ENCODE data around the gene CDC5L.

The CDC5L gene

DNA sequence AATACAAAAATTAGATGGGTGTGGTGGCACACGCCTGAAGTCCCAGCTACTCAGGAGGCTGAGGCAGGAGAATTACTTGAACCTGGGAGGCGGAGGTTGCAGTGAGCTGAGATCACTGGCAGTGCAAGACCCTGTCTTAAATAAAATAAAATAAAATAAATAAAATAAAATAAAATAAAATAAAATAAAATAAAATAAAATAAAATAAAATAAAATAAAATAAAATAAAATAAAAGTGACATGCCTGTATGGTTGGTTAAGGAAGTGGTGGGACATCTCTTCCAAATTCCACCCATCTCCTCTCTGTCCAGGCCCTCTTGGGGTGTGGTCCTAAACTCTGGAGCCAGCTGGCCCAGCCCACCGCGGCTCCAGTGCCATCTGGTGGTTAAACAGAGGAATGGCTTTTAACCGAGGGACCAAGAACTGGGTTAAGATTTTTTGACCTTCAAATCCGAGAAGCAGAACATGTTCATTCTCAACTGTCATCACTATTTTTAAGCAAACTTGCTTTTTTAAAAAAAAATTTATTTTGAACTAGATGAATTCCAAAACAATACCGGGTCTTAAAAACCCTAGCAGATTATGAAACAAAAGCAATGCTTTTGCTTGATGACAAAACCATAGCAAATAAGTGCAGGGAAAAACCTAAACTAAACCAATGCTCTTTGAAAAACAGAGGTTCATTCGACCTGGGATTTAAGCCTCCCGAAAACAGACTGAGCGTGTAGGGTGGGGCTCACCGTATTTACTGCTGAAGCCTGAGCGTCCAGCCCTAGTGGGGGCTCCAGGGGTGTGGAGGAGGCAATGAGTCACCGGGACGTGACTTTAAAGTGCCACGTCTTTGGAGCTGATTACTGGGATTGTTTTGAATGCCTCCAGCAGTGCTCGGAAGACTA, 68.8 kb downstream of the CDC5L start:
- peak; percentile 10 for DNase-seq

DNA sequence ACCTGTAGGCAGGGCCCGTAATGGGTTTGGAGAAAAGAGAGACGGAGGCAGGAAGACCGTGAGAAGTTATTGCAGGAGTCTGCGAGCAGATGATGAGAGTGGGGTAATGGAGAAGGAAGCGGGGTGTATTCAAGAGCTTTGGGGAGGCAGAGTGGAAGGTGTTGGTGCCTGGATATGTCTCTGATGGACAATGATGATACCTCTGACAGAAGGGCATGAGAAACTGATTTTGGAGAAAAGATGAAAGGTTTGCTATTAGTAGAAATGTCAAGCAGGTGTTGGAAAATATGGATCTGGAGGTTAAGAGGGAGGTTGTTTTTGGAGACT, 69.4 kb downstream of the CDC5L start:
- DNase-seq: no peak

DNA sequence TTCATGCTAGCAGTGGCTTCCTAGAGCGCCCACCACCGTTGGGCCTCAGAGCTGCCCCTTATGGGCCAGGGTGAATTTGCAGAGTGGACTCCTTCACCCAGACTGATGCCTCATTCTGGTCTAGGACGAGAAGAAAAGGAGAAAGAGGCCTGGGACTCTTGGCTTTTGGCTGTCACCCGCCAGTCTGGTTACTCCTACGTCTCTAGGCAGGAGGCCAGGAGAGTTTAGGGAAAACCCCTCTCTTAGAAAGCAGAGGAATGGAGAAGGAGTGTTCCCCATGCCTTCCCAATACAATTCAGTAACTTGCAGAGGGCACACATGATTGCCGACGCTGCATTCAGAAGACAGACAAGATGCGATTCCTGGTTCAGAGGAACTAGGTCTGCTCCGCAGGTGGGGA, 70.1 kb downstream of the CDC5L start:
- DNase-seq: no peak

DNA sequence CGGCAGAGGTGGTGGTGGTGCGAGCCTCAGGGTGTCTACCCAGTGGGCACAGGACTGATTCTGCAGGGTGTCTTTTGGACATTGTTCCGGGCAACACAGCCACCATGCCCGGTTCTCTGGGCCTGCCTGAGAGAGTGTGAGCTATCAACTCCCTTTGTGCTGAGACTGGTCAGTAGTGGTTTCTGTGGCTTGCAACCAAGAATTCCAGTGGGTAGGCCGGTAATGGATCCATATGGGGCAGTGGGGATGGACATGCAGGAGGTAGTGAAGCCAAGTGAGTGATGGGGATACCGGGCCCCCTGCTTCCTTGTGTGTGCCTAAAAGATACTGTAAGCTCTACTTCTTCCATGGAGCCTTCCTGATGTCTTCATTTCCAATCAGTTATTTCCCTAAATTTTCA, 71.0 kb downstream of the CDC5L start:
- DNase-seq: no peak

DNA sequence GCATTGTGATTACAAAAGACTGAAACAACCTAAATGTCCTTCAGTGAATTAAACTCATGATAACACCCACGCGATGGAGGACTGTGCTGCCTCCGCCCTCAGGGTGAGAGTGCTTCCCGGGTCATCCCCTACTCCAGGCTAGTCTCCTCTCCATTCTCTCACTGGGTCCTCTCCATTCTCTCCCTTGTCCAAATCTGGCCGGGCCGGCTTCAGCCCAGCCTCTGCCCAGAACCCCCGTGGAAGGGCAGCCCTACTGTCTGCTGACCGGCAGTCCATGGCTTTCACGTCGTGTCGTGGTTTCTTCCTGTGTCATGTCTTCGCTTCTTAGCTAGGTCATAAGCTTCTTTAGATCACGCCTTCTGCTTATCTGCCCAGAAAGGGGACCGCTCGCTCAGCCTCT, 74.8 kb downstream of the CDC5L start:
- no peak for DNase-seq

DNA sequence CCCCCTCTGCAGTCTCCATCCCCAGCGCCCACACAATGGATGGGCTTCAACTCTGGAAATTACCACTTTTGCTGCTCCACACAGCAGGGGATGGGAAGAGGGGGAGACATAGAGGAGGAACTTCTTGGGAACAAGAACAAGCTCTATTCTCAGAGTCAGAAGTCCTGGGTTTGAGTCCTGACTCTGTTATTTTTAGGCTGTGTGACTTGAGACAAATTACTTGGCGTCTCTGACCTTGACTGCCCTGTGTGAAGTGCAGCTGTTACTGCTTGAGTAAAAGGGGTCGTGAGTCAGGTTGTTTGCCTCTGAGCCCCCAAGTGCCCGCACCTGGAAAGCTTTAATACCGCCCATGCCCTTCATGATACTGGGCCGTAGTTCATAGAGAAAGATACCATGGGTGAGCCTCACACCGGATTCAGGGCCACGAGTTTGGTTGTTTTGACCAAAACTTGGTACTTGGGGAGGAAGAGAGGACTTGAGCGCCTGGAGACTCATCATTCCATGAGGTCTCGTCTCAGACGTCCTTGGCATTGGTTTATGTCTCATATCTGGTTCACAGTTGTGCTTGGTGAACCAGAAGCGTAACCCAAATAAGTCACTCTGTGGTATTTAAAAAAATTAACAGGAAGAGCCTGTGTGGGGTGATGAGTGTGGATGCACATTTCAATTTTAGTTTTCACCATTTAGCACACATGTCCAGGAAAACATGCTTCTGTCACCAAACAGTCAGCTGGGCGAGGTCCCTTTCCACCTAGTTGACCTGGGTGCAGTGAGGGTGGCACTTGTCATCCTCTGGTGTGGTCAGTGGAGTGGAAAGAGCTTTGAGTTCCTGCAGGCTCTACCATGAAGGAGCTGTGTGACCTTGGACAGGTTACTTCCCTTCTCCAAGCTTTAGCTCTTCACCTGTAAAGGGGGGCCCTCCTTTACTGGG, 75.6 kb downstream of the CDC5L start:
- no peak for DNase-seq

DNA sequence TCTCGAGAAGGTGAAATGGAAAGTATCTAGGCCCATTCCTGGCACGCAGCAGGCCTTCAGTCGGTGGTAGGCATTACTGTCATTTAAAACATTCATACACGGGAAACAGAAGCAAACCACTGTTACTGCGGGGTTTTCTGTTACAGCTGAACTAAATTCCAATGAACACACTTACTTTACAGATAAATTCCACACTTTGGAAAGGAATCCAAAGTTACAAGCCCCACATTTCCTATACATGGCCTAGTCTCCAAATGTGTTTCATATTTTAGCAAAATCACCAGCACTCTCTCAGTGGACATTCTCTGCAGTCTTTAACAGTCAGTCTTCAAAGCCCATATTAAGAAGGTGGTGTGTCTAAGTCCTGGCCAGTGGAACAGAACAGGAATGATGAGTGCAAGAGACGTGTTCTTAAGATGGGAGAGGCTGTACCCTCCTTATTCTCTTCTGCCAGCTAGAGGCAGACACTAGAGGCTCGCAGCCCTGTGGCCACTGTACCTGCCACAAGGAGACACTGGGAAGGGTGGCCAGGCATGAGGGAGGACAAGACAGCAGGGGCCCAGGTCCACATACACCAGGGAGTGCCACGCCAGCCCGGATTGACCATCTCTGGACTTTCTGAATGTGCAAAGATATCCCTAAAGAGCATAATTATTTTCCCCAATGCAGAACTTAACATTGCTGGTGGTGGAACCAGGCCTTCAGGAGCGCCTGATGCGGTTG, 76.4 kb downstream of the CDC5L start:
- no peak for DNase-seq

DNA sequence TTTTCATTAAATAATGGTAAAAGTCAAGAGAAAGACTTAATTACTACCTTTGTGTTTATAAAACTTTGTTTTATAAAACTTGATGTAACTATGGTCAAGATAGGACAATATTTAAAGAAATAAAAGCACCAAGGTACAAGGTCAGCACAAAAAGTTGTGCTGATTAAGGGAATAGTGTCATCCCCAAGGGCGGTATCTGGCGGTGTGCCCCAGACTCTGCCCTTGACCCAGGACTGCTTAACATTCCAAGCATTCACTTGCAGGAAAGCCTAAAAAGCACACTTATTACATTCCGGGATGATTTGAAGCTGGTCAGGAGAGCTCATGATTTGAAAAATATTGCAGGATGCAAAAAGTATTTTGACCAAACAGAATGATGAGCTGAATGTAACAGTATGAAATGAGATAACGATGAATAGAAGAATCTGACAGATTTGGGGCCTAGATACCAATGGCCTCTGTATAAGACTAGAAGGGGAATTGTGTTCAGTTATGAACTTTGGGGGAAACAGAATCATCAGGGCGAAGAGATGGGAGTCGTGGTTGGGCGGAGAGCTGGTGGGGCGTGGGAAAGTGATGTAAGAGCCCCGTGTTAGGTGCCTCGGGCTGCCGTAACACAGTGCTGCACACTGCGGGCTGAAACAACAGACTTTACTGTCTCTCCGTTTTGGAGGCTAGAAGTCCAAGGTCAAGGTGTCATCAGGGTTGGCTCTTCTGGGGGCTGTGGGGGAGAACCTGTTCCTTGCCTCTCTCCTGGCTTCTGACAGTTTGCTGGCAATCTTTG, 77.2 kb downstream of the CDC5L start:
- DNase-seq: no peak

DNA sequence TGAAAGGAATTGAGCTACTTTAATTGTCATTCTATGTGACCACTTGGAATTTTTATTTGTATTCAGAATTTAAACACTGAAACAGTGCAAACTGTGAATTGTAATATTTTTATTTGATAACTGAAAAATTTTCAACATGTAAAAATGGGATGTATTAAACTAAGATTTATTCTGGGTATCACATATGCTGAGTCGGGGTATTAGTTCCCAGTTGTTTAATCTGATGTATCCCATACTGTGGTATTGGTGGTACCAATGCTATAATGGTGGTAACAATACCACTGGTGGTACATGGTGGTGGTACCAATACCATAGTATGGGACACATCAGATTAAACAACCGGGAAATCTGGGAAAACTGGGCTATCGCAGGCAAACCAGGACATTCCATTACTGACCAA, 79.4 kb downstream of the CDC5L start:
- no peak for DNase-seq

DNA sequence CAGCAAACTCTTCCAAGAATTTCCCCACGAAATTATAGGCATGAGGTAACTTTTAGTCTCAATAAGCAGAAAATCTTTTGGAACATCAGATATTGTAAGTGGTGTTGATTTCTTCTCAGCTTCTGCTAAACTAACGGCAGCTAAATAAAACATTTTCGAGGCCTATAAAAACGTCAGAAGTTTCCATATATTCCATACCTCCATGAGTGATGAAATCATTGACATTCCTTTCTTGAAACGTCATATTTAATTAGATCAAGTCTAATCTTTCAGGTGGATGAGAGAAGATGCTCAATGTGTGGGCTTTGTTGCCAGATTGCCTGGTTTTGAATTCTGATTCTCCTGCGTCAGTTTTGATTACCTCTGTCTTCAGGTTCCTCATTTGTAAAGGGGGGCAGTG, 81.3 kb downstream of the CDC5L start:
- DNase-seq: no peak

DNA sequence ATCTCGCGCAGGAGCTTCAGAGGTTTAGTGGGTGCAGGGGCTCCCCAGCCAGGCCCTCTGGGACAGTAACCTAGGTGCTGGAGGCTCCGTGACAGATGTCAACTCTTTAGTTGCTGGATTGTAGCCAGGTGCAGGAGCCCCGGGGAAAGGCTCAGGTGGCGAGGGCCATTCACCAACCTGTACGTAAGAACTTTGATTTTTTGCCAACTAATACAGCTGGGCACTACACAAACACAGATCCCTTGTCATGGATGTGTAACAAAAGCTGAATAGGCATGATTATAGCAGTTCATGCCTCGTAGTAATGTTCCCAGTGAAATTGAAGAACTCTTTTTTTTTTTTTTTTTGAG, 82.6 kb downstream of the CDC5L start:
- no peak for DNase-seq

DNA sequence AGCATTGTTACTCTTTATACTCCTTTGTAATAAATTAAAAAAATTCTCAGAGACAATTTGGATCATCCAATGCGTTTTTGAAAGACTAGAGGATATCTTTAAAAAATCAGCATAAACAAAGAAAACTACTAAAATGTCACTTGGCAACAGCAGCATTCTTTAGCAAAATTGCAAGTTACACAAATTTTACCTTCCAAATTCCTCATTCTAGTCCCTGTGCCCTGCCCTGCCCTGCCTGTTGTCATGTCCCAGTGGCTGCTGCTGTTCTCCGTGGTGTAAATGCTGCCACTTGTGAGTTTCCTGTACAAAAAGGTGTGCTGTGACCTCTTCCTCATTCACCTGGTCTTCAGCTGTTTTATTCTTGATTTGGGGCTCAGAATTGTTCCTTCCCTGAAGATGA, 83.2 kb downstream of the CDC5L start:
- DNase-seq: no peak

DNA sequence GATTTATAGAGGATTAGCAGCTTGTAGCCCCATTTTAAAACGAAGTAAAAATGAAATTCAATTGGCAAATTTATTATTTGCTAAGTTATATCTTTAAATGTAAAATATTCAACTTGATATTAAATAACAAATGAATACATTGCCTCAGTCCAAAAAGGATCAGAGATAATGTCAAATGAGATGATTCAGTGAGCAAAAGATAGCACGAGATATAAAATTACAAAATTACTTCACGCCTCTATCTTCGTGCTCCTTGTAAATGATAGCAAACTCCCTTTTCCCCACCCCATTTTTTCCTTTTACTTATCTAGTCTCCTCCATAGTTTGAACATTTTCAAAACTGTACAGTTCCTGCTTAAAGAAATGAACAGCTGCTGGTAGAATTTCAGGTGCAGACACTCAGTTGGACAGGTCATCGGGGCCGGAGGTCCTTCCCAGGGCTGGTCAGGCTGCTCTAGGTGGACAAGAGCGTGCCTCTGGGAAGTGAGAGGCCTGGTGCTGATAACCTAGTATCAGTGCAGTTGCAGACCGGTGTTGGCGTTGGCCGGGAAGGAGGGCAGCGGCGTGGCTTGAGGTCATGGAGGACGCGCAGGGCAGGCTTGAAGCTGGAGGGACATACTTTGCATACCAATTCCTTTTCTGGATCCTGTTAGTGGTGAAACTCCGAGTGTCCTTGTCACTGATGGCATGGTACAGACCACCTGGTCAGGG, 83.9 kb downstream of the CDC5L start:
- DNase-seq: no peak

DNA sequence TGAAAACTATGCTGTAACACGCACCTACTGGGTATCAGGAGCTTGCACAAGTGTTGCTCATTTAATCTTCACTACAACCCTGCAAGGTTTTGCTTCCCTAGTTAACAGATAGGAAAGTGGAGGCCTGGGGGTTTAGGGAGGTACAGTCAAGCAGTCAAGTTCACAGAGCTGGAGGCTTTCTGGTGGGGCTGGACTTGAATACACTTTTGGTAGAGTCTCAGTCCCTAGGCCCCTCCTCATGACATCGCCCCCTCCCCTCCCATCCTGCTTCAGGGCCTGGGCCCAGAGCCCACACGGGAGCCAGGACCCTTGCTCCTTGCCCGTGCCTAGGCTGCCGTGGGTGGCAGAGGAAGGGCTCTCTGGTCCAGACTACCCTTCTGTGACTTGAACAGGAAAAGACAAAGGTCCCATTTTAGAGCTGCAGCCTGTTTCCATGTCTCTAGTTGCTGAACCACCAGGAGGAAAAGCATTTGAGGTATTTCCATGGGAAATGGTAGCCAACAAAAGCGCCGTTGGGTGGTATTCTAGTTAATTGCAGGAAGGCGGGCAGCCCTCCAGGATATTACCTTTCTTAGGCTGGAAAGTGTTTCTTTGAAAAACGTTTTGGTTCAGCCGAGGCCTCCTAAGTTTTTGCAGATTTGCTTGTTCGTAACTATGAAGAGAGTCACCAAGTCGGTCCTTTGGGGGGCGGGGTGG, 84.9 kb downstream of the CDC5L start:
- no peak for DNase-seq

DNA sequence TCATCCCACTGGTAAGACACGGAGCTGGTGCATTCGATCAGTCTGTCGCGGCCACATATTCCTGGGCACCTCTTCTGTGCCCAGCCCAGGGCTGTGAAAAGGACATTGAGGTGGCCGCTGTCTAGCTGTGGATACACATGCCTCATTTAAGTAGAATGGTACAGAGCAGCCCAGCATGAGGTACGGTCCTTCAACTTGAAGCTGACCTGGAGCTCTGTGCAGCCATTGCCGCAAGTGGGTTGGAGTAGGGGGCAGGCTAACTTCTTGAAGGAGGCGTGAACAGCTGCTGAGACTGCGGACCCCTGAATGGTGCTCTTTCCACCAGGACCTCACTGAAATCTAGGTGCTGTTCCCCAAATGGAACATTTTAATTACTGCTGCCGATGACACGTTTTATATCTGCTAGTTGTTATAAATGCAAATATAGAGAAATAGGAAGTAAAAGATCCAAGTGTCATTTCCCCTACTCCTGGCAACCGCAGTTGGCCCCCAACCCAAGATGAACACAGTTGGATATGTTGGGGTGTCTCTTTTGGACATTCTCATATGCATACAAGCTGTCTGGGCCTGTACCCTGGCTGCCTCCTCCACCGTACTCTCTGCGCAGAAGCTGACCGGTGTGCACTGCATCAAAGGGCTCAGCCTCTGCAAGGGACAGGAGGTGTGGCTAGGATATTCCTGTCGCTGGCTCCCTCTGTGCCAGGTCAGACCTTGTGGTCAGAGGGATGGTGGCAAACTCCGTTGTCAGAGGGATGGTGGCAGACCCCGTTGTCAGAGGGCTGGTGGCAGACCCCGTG, 86.1 kb downstream of the CDC5L start:
- DNase-seq: no peak

DNA sequence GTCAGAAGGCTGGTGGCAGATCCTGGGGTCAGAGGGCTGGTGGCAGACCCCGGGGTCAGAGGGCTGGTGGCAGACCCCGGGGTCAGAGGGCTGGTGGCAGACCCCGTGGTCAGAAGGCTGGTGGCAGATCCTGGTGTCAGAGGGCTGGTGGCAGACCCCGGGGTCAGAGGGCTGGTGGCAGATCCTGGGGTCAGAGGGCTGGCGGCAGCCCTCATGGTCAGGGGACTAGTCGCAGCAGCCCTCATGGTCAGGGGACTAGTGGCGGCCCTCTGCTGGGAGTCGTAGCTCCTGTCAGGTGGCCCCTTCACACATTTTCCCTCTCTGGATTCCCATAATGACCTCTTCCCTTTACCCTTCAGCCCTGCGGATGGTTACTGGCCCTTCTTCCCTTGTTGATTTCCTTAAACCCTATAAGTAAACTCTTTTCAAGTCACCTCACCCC, 86.7 kb downstream of the CDC5L start:
- no peak for DNase-seq

DNA sequence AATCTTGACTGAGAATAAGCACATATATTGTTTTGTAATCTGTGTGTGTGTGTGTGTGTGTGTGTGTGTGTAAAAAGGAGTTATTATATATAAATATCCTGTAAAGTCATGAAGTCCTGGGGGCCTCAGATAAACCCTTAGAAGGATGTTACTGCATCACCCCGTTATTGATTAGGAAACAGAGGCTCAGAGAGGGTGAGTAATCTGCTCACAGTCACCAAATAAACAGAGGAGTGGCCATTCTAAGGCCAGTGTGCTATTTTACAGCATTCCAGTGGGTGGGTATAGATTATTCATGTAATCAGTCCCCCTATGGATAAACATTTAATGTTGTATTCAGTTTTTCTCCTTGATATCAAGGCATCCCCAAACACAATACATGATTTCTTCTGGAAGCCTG, 87.1 kb downstream of the CDC5L start:
- no peak for DNase-seq

DNA sequence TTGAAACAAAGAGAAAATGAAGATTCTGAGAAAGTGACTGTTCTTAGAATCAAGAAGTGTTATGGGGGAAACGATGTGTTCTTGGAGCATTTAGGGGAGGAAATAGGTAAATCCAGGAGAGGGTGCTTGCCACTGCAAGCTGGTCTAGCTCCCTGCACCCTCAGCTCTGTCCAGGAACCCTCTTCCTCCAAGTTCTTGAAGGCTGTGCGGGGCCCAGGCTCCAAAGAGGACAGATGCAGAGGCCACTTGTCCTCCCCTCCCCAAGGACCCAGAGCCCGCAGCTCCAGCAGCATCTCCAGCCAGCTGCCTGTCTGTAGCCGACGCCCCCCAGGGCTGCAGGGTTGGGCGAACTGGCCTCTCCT, 87.9 kb downstream of the CDC5L start:
- DNase-seq: no peak

DNA sequence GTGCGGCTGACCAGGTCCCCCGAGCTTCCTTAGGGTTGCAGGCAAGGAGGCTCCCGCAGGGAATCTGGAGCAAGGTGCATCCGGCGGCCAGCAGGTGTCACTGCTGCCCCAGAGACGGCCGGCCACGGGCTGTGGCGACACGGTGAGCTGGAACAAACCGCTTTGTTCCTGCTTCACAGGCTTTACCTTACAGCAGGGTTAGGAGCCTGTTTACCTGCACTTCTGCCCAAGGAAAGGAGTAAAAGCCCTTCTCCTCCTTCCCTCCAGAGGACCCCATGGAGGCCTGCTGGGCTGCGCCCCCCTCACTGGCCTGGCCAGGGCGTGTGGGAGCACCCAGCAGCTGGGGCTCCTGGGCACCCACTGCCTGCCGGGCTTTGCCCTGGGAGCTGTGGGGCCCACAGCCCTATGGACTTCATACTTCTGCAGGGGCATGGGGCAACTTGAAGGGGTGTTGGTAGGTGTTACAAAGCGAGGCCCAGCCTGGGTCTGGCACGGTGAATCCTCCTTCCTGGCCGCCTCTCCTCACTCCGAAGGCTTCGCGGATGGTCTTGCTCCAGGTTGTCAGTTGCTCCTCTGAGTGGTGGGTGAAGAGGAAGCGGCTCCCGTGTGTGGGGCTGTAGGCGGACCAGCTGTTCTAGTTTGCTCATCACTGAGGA, 88.4 kb downstream of the CDC5L start:
- peak; percentile 51 for DNase-seq

DNA sequence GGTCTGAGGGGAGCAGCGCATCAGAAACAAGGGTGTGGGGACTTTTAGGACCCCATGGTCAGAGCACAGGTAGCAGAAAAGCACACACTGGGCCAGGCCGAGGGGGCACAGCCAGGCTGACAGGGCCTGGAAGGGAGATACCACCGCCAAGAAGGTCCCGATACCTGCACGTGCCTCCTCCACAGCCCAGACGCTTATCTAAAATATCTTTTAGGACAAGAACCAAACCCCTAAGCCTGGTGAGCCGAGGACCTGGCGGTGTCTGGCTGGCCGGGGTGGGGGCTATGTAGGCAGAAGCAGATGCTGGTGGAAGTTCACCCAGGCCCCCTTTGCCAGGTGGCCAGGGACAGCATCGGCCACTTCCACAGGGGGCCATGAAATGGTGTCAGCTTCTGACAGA, 89.3 kb downstream of the CDC5L start:
- no peak for DNase-seq
